HepG2 (cell line): ENCODE measurements around the gene MXRA8. TPM values are rescaled to one million over a fixed set of nuclear protein-coding genes. Genes with fewer than 3 reads are reported as not detected.
A peak's percentile ranks its signal among the peaks of the same experiment; 100 is the strongest.

Experiments
- GTF2F1 ChIP-seq: fragments of 150-350 bp; IDR thresholded peaks from 2 replicates; pipeline ENCODE4 v1.6.1; 2014; ENCODE audit warnings: low read length
- IRX3 ChIP-seq: sonication (generic); formaldehyde crosslinking; IDR thresholded peaks from 2 replicates; pipeline ENCODE4 v1.8.1; 2023; ENCODE audit warnings: mild to moderate bottlenecking, low read depth, missing genetic modification reagents, borderline replicate concordance
- MEIS1 ChIP-seq: sonication (generic); formaldehyde crosslinking; IDR thresholded peaks from 2 replicates; pipeline ENCODE4 v1.9.0; 2021; ENCODE audit warnings: mild to moderate bottlenecking, missing genetic modification reagents, moderate library complexity, borderline replicate concordance
- RBFOX2 ChIP-seq: fragments of 200-400 bp; formaldehyde crosslinking; IDR thresholded peaks from 2 replicates; pipeline ENCODE4 v1.6.1; 2017; ENCODE audit warnings: low read depth, mild to moderate bottlenecking, low read length
- TGIF2 ChIP-seq: IDR thresholded peaks from 2 replicates; pipeline ENCODE4 v1.6.1; 2016; ENCODE audit warnings: control low read depth, missing compliant biosample characterization
- TP53 ChIP-seq: sonication (generic); formaldehyde crosslinking; conservative IDR thresholded peaks from 2 replicates; pipeline ENCODE4 v1.4.0; 2020; ENCODE audit warnings: missing genetic modification reagents
- ZFX ChIP-seq: sonication (generic); formaldehyde crosslinking; IDR thresholded peaks from 2 replicates; pipeline ENCODE4 v1.4.0; 2020; ENCODE audit warnings: mild to moderate bottlenecking, low read depth, missing genetic modification reagents, moderate library complexity
- ZFY ChIP-seq: sonication (generic); formaldehyde crosslinking; IDR thresholded peaks from 2 replicates; pipeline ENCODE4 v1.4.0; 2020; ENCODE audit warnings: missing genetic modification reagents
- ZNF121 ChIP-seq: sonication (generic); formaldehyde crosslinking; IDR thresholded peaks from 2 replicates; pipeline ENCODE4 v1.5.0; 2020; ENCODE audit warnings: mild to moderate bottlenecking, missing genetic modification reagents
- ZNF317 ChIP-seq: sonication (generic); formaldehyde crosslinking; IDR thresholded peaks from 2 replicates; pipeline ENCODE4 v1.5.0; 2020; ENCODE audit warnings: mild to moderate bottlenecking, missing genetic modification reagents
- ZNF841 ChIP-seq: sonication (generic); formaldehyde crosslinking; IDR thresholded peaks from 2 replicates; pipeline ENCODE4 v1.8.1; 2023; ENCODE audit warnings: missing genetic modification reagents, borderline replicate concordance
- polyA plus RNA-seq, 8 experiments: library from polyadenylated mRNA; depleted of rRNA in 3 of 8; stranded (reverse) in 7 of 8; unstranded in 1 of 8; fragments of >200 nt; fragmentation: Illumina TruSeq in 4 of 8; extraction: Trizol in 4 of 8; gene quantifications; 2 replicates each; pipeline versions ENCODE4 v1.2.1 to v1.2.3, GENCODE V29; 2011 to 2016; ENCODE audit warnings: low read depth in 4 of 8, missing spikeins in 1 of 8, mixed read lengths in 1 of 8; ENCODE audit not compliant: insufficient read depth in 1 of 8
- total RNA-seq, 5 experiments: library from RNA; depleted of rRNA; stranded (reverse); fragments of >200 nt; fragmentation: Illumina TruSeq; extraction: Trizol; gene quantifications; 2 replicates each; pipeline ENCODE4 v1.2.3, GENCODE V29; 2016; ENCODE audit warnings: low read depth in 1 of 5
- TF ChIP-seq, protein P1 (sequence below), 2 experiments: sonication (generic) in 1 of 2; formaldehyde crosslinking in 1 of 2; IDR thresholded peaks; 2 replicates each; pipeline versions ENCODE4 v1.6.1 to v1.9.0; 2014 to 2022; ENCODE audit warnings: antibody characterized with exemption in 1 of 2, borderline replicate concordance in 1 of 2, inconsistent platforms in 1 of 2, low read depth in 1 of 2, missing genetic modification reagents in 1 of 2
- TF ChIP-seq, protein P2 (sequence below): sonication (generic); formaldehyde crosslinking; conservative IDR thresholded peaks from 2 replicates; pipeline ENCODE4 v1.4.0; 2020; ENCODE audit warnings: missing genetic modification reagents
- TF ChIP-seq, protein P3 (sequence below): sonication (generic); formaldehyde crosslinking; IDR thresholded peaks from 2 replicates; pipeline ENCODE4 v1.5.0; 2020; ENCODE audit warnings: mild to moderate bottlenecking, missing genetic modification reagents, borderline replicate concordance
- TF ChIP-seq, protein P4 (sequence below): sonication (generic); formaldehyde crosslinking; IDR thresholded peaks from 2 replicates; pipeline ENCODE4 v1.5.1; 2020; ENCODE audit warnings: mild to moderate bottlenecking, missing genetic modification reagents, moderate library complexity
- TF ChIP-seq, protein P5 (sequence below): sonication (generic); formaldehyde crosslinking; conservative IDR thresholded peaks from 2 replicates; pipeline ENCODE4 v1.8.1; 2023; ENCODE audit warnings: missing genetic modification reagents

MXRA8 gene
- total and polyA plus RNA-seq, 2 of the 13 experiments (the other 11 are each of a cell fraction or from before 2014, with no cell fraction given) = 19.8 to 44.8 TPM

DNA sequence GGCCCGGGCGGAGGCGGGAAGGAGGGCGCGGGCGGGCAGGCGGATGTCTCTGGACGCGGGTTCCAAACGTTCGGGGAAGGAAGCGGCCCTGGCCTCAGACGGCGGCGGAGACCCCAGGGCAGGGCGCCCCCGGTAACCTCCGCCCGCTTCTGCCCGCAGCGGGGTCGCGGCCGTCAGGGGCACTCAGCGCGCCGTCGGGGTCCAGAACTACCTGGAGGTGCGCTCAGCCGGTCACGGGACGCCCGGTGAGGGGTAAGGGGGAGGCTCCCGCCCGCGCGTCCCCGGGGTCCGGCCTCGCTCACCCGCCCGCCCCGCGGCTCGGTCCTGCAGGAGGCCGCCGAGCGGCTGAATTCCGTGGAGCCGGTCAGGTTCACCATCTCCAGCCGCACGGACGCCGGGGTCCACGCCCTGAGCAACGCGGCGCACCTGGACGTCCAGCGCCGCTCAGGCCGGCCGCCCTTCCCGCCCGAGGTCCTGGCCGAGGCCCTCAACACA, 49.6 kb downstream of the MXRA8 start (continued):
- TF ChIP-seq, protein P1, sequence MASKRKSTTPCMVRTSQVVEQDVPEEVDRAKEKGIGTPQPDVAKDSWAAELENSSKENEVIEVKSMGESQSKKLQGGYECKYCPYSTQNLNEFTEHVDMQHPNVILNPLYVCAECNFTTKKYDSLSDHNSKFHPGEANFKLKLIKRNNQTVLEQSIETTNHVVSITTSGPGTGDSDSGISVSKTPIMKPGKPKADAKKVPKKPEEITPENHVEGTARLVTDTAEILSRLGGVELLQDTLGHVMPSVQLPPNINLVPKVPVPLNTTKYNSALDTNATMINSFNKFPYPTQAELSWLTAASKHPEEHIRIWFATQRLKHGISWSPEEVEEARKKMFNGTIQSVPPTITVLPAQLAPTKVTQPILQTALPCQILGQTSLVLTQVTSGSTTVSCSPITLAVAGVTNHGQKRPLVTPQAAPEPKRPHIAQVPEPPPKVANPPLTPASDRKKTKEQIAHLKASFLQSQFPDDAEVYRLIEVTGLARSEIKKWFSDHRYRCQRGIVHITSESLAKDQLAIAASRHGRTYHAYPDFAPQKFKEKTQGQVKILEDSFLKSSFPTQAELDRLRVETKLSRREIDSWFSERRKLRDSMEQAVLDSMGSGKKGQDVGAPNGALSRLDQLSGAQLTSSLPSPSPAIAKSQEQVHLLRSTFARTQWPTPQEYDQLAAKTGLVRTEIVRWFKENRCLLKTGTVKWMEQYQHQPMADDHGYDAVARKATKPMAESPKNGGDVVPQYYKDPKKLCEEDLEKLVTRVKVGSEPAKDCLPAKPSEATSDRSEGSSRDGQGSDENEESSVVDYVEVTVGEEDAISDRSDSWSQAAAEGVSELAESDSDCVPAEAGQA (IDR thresholded peaks at IDR 0.05; ENCODE audit: low read depth) = no peak
- TF ChIP-seq, protein P1 (CRISPR knock-in tag; IDR thresholded peaks at IDR 0.05; ENCODE audit: borderline replicate concordance) = no peak
- TF ChIP-seq, protein P2, sequence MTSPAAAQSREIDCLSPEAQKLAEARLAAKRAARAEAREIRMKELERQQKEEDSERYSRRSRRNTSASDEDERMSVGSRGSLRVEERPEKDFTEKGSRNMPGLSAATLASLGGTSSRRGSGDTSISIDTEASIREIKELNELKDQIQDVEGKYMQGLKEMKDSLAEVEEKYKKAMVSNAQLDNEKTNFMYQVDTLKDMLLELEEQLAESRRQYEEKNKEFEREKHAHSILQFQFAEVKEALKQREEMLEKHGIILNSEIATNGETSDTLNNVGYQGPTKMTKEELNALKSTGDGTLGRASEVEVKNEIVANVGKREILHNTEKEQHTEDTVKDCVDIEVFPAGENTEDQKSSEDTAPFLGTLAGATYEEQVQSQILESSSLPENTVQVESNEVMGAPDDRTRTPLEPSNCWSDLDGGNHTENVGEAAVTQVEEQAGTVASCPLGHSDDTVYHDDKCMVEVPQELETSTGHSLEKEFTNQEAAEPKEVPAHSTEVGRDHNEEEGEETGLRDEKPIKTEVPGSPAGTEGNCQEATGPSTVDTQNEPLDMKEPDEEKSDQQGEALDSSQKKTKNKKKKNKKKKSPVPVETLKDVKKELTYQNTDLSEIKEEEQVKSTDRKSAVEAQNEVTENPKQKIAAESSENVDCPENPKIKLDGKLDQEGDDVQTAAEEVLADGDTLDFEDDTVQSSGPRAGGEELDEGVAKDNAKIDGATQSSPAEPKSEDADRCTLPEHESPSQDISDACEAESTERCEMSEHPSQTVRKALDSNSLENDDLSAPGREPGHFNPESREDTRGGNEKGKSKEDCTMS (CRISPR knock-in tag) = no peak
- TF ChIP-seq ZNF121 (CRISPR knock-in tag) (no peak), TP53 (CRISPR knock-in tag) (no peak), ZNF317 (CRISPR knock-in tag) (no peak), RBFOX2 (peak; percentile 16; the same call in 1 of the 2 replicates), TGIF2 (CRISPR knock-in tag) (no peak), GTF2F1 (no peak), ZFX (CRISPR knock-in tag) (no peak), MEIS1 (CRISPR knock-in tag) (no peak), ZNF841 (CRISPR knock-in tag) (no peak), IRX3 (no peak), ZFY (peak; percentile 12; the same call in 1 of the 2 replicates)
- TF ChIP-seq, protein P3, sequence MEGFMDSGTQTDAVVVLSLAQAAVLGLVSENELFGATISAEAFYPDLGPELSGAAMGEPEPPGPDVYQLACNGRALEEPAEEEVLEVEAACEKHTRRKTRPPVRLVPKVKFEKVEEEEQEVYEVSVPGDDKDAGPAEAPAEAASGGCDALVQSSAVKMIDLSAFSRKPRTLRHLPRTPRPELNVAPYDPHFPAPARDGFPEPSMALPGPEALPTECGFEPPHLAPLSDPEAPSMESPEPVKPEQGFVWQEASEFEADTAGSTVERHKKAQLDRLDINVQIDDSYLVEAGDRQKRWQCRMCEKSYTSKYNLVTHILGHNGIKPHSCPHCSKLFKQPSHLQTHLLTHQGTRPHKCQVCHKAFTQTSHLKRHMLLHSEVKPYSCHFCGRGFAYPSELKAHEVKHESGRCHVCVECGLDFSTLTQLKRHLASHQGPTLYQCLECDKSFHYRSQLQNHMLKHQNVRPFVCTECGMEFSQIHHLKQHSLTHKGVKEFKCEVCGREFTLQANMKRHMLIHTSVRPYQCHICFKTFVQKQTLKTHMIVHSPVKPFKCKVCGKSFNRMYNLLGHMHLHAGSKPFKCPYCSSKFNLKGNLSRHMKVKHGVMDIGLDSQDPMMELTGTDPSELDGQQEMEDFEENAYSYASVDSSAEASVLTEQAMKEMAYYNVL (CRISPR knock-in tag) = 0 out of 2 replicates have a peak, but pooled peaks have one; percentile 13
- TF ChIP-seq, protein P4, sequence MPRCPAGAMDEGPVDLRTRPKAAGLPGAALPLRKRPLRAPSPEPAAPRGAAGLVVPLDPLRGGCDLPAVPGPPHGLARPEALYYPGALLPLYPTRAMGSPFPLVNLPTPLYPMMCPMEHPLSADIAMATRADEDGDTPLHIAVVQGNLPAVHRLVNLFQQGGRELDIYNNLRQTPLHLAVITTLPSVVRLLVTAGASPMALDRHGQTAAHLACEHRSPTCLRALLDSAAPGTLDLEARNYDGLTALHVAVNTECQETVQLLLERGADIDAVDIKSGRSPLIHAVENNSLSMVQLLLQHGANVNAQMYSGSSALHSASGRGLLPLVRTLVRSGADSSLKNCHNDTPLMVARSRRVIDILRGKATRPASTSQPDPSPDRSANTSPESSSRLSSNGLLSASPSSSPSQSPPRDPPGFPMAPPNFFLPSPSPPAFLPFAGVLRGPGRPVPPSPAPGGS (CRISPR knock-in tag) = no peak
- TF ChIP-seq, protein P5, sequence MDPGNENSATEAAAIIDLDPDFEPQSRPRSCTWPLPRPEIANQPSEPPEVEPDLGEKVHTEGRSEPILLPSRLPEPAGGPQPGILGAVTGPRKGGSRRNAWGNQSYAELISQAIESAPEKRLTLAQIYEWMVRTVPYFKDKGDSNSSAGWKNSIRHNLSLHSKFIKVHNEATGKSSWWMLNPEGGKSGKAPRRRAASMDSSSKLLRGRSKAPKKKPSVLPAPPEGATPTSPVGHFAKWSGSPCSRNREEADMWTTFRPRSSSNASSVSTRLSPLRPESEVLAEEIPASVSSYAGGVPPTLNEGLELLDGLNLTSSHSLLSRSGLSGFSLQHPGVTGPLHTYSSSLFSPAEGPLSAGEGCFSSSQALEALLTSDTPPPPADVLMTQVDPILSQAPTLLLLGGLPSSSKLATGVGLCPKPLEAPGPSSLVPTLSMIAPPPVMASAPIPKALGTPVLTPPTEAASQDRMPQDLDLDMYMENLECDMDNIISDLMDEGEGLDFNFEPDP = no peak
